UCSD-AML1 (cell line): Measurements from ENCODE around the gene CCNY.

Source experiments
- DNase-seq: peaks from one replicate; lab custom pipeline; 2025; ENCODE audit not compliant: unreplicated experiment; lab: John Stamatoyannopoulos, UW

The CCNY gene

GRCh38 chr10:35608328-35608672 lies 272.0 kb downstream of the CCNY start:
- no peak for DNase-seq

GRCh38 chr10:35611750-35612149 lies 275.4 kb downstream of the CCNY start:
- DNase-seq, result no peak

GRCh38 chr10:35612385-35613106 lies 276.2 kb downstream of the CCNY start:
- DNase-seq, result no peak

GRCh38 chr10:35613107-35613440 lies 276.8 kb downstream of the CCNY start:
- DNase-seq, result no peak

- DNase-seq, result no peak
Observed at GRCh38 chr10:35613597-35614226, 277.4 kb downstream of the CCNY start.

- DNase-seq, result no peak
Observed at GRCh38 chr10:35614312-35614711, 278.0 kb downstream of the CCNY start.
